Measurements from ENCODE around the gene MX1.

The MX1 gene

GRCh38 chr21:41396558-41397075 lies 29.4 kb upstream of the MX1 start:
- peaks cover 6% of the 10 kb centered on the region for H3K4me1 ChIP-seq (ENCODE audit: control insufficient read depth, insufficient read depth, low read length)
- H3K9ac ChIP-seq (ENCODE audit: low read depth, low read length), result no peak overlapping the region
- H3K9me3 ChIP-seq (ENCODE audit: control insufficient read depth, insufficient read depth, low read length), result no peaks in the 10 kb centered on the region
- no peak overlapping the region for H3K4me3 ChIP-seq (ENCODE audit: low read depth, low read length)
- peaks cover 3% of the 10 kb centered on the region for H3K36me3 ChIP-seq (ENCODE audit: control insufficient read depth, insufficient read depth, low read length)
- no peaks in the 10 kb centered on the region for H3K27me3 ChIP-seq (ENCODE audit: control insufficient read depth, insufficient read depth, low read length)

DNA sequence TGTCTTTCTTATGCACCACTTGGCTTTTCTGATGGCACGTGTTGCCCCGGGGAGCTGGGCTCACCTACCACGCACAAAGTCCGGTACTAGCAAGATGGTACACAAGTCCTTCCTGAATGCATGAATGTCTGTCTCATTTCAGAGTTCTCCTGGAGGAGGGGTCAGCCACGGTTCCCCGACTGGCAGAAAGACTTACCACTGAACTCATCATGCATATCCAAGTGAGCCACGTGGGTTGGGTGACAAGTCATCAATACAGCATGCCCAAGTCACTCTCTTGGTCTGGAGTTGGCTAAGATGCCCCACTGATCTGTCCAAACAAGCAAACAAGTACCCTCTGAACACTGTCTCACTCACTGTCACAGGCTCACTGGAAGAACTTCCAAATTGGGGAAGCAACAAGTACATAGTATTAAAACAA lies 28.6 kb upstream of the MX1 start:
- Histone ChIP-seq H3K4me1 (ENCODE audit: control insufficient read depth, insufficient read depth, low read length) (peaks cover 6% of the 10 kb centered on the region), H3K27me3 (ENCODE audit: control insufficient read depth, insufficient read depth, low read length) (no peaks in the 10 kb centered on the region), H3K4me3 (ENCODE audit: low read depth, low read length) (no peak overlapping the region), H3K36me3 (ENCODE audit: control insufficient read depth, insufficient read depth, low read length) (peaks cover 3% of the 10 kb centered on the region), H3K9me3 (ENCODE audit: control insufficient read depth, insufficient read depth, low read length) (no peaks in the 10 kb centered on the region), H3K9ac (ENCODE audit: low read depth, low read length) (no peak overlapping the region)

- Histone ChIP-seq H3K27me3 (ENCODE audit: control insufficient read depth, insufficient read depth, low read length) (no peaks in the 10 kb centered on the region), H3K36me3 (ENCODE audit: control insufficient read depth, insufficient read depth, low read length) (peaks cover 3% of the 10 kb centered on the region), H3K4me1 (ENCODE audit: control insufficient read depth, insufficient read depth, low read length) (peaks cover 6% of the 10 kb centered on the region), H3K4me3 (ENCODE audit: low read depth, low read length) (no peak overlapping the region), H3K9me3 (ENCODE audit: control insufficient read depth, insufficient read depth, low read length) (no peaks in the 10 kb centered on the region), H3K9ac (ENCODE audit: low read depth, low read length) (no peak overlapping the region)
Observed at GRCh38 chr21:41398251-41398650, 27.8 kb upstream of the MX1 start.

GRCh38 chr21:41398831-41399230 lies 27.2 kb upstream of the MX1 start:
- Histone ChIP-seq H3K4me3 (ENCODE audit: low read depth, low read length) (no peak overlapping the region), H3K9ac (ENCODE audit: low read depth, low read length) (no peak overlapping the region), H3K27me3 (ENCODE audit: control insufficient read depth, insufficient read depth, low read length) (no peaks in the 10 kb centered on the region), H3K36me3 (ENCODE audit: control insufficient read depth, insufficient read depth, low read length) (peaks cover 3% of the 10 kb centered on the region), H3K9me3 (ENCODE audit: control insufficient read depth, insufficient read depth, low read length) (no peaks in the 10 kb centered on the region), H3K4me1 (ENCODE audit: control insufficient read depth, insufficient read depth, low read length) (peaks cover 6% of the 10 kb centered on the region)

- Histone ChIP-seq H3K4me3 (ENCODE audit: low read depth, low read length) (no peak overlapping the region), H3K27me3 (ENCODE audit: control insufficient read depth, insufficient read depth, low read length) (no peaks in the 10 kb centered on the region), H3K4me1 (ENCODE audit: control insufficient read depth, insufficient read depth, low read length) (peaks cover 6% of the 10 kb centered on the region), H3K9me3 (ENCODE audit: control insufficient read depth, insufficient read depth, low read length) (no peaks in the 10 kb centered on the region), H3K36me3 (ENCODE audit: control insufficient read depth, insufficient read depth, low read length) (peaks cover 3% of the 10 kb centered on the region), H3K9ac (ENCODE audit: low read depth, low read length) (no peak overlapping the region)
Observed at GRCh38 chr21:41399246-41399800, 26.7 kb upstream of the MX1 start.

GRCh38 chr21:41402231-41402630 lies 23.8 kb upstream of the MX1 start:
- peaks cover 3% of the 10 kb centered on the region for H3K36me3 ChIP-seq (ENCODE audit: control insufficient read depth, insufficient read depth, low read length)
- no peak overlapping the region for H3K9ac ChIP-seq (ENCODE audit: low read depth, low read length)
- H3K4me1 ChIP-seq (ENCODE audit: control insufficient read depth, insufficient read depth, low read length), result no peaks in the 10 kb centered on the region
- H3K9me3 ChIP-seq (ENCODE audit: control insufficient read depth, insufficient read depth, low read length), result no peaks in the 10 kb centered on the region
- no peaks in the 10 kb centered on the region for H3K27me3 ChIP-seq (ENCODE audit: control insufficient read depth, insufficient read depth, low read length)
- no peak overlapping the region for H3K4me3 ChIP-seq (ENCODE audit: low read depth, low read length)

DNA sequence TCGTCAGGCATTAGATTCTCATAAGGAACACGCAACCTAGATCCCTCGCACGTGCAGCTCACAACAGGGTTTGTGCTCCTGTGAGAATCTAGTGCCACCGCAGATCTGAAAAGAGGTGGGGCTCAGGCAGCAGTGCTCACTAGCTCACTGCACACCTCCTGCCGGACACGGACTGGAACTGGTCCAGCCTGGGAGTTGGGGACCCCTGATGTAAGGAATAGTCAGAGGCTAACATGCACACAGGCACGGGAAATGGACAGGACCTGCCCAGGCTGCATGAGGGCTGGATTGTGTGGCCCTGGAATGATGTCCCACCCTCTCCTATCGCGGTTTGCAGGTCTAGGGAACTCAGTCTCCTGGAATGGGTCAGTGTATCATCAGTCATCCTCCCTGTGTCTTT lies 23.2 kb upstream of the MX1 start:
- no peaks in the 10 kb centered on the region for H3K4me1 ChIP-seq (ENCODE audit: control insufficient read depth, insufficient read depth, low read length)
- no peak overlapping the region for H3K9ac ChIP-seq (ENCODE audit: low read depth, low read length)
- H3K9me3 ChIP-seq (ENCODE audit: control insufficient read depth, insufficient read depth, low read length), result no peaks in the 10 kb centered on the region
- no peak overlapping the region for H3K4me3 ChIP-seq (ENCODE audit: low read depth, low read length)
- peaks cover 3% of the 10 kb centered on the region for H3K36me3 ChIP-seq (ENCODE audit: control insufficient read depth, insufficient read depth, low read length)
- no peaks in the 10 kb centered on the region for H3K27me3 ChIP-seq (ENCODE audit: control insufficient read depth, insufficient read depth, low read length)

DNA sequence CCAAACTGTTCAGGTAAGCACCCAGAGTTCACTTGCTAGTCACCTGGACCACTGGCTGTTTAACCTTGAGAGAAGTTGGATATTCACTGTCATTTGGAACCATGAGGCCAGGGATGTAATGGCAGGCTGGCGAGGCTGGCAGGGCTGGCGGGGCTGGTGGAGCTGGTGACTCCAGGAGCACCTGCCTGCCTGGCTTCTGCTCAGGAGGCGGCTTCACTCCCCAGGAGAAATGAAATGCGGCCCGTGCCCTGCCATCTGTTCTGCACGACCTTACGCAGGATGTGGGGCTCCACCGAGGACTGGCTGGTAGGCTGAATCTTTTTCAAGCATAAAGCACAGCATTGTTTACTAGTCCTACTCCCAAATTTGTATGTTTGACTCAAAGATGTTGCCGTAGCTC lies 22.7 kb upstream of the MX1 start:
- Histone ChIP-seq H3K36me3 (ENCODE audit: control insufficient read depth, insufficient read depth, low read length) (peaks cover 3% of the 10 kb centered on the region), H3K4me1 (ENCODE audit: control insufficient read depth, insufficient read depth, low read length) (no peaks in the 10 kb centered on the region), H3K9me3 (ENCODE audit: control insufficient read depth, insufficient read depth, low read length) (no peaks in the 10 kb centered on the region), H3K27me3 (ENCODE audit: control insufficient read depth, insufficient read depth, low read length) (no peaks in the 10 kb centered on the region), H3K4me3 (ENCODE audit: low read depth, low read length) (no peak overlapping the region), H3K9ac (ENCODE audit: low read depth, low read length) (no peak overlapping the region)

- no peak overlapping the region for H3K9ac ChIP-seq (ENCODE audit: low read depth, low read length)
- H3K4me3 ChIP-seq (ENCODE audit: low read depth, low read length), result no peak overlapping the region
- H3K36me3 ChIP-seq (ENCODE audit: control insufficient read depth, insufficient read depth, low read length), result peaks cover 3% of the 10 kb centered on the region
- H3K9me3 ChIP-seq (ENCODE audit: control insufficient read depth, insufficient read depth, low read length), result no peaks in the 10 kb centered on the region
- H3K4me1 ChIP-seq (ENCODE audit: control insufficient read depth, insufficient read depth, low read length), result no peaks in the 10 kb centered on the region
- H3K27me3 ChIP-seq (ENCODE audit: control insufficient read depth, insufficient read depth, low read length), result no peaks in the 10 kb centered on the region
Observed at GRCh38 chr21:41403966-41404365, 22.1 kb upstream of the MX1 start.

DNA sequence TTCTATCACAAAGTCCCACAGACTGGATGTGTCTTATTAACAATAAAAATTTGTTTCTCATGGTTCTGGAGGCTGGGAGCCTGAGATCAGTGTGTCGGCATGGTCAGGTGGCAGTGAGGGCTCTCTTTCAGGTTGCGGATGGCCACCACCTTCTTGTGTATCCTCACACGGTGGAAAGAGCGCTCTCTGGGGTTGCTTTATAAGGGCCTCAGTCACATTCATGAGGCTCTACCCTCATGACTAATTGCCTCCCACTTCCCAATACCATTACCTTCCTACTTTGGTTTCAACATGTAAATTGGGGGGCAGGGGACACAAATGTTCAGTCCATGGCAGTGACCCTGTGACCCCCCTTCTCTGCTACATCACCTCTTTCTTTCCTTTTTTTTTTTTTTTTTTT lies 20.7 kb upstream of the MX1 start:
- H3K9ac ChIP-seq (ENCODE audit: low read depth, low read length), result no peak overlapping the region
- no peaks in the 10 kb centered on the region for H3K36me3 ChIP-seq (ENCODE audit: control insufficient read depth, insufficient read depth, low read length)
- H3K4me3 ChIP-seq (ENCODE audit: low read depth, low read length), result no peak overlapping the region
- H3K27me3 ChIP-seq (ENCODE audit: control insufficient read depth, insufficient read depth, low read length), result no peaks in the 10 kb centered on the region
- H3K4me1 ChIP-seq (ENCODE audit: control insufficient read depth, insufficient read depth, low read length), result no peaks in the 10 kb centered on the region
- no peaks in the 10 kb centered on the region for H3K9me3 ChIP-seq (ENCODE audit: control insufficient read depth, insufficient read depth, low read length)

DNA sequence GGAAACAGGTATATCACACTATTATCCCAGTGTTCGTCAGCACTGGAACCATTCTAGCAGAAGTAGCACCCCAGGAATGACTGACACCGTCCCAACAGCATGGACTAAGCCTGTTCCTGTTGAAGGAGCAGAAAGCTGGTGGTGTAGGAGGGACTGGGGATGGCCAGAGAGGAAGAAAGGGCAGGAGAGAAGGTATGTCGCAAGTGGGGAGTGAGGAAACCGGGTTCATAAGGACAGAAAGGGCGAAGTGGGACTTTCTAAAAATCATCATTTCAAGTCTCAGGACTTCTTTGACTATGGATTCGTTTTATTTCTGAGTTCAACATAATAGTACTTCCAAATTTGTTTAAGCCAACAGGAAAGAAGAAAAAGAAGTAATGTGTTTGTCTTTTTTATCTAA lies 19.7 kb upstream of the MX1 start:
- Histone ChIP-seq H3K36me3 (ENCODE audit: control insufficient read depth, insufficient read depth, low read length) (no peaks in the 10 kb centered on the region), H3K9me3 (ENCODE audit: control insufficient read depth, insufficient read depth, low read length) (peaks cover 5% of the 10 kb centered on the region), H3K9ac (ENCODE audit: low read depth, low read length) (no peak overlapping the region), H3K4me3 (ENCODE audit: low read depth, low read length) (no peak overlapping the region), H3K4me1 (ENCODE audit: control insufficient read depth, insufficient read depth, low read length) (no peaks in the 10 kb centered on the region), H3K27me3 (ENCODE audit: control insufficient read depth, insufficient read depth, low read length) (no peaks in the 10 kb centered on the region)

- Histone ChIP-seq H3K9ac (ENCODE audit: low read depth, low read length) (no peak overlapping the region), H3K36me3 (ENCODE audit: control insufficient read depth, insufficient read depth, low read length) (no peaks in the 10 kb centered on the region), H3K9me3 (ENCODE audit: control insufficient read depth, insufficient read depth, low read length) (peaks cover 5% of the 10 kb centered on the region), H3K27me3 (ENCODE audit: control insufficient read depth, insufficient read depth, low read length) (no peaks in the 10 kb centered on the region), H3K4me3 (ENCODE audit: low read depth, low read length) (no peak overlapping the region), H3K4me1 (ENCODE audit: control insufficient read depth, insufficient read depth, low read length) (no peaks in the 10 kb centered on the region)
Observed at GRCh38 chr21:41407541-41408460, 18.2 kb upstream of the MX1 start.
